HG02938 (cell line): Measurements from ENCODE around the gene RNF157.
"Not testable (repeated sequence)": the region's sequence is repeated elsewhere in the genome, so short reads cannot be mapped to it uniquely, and the experiment has no call there.

Source experiments
- ATAC-seq: cut with Tn5 transposase; IDR thresholded peaks from one replicate; pipeline ENCODE4 v1.9.1; 2021; ENCODE audit warnings: mild to moderate bottlenecking, moderate library complexity; ENCODE audit not compliant: unreplicated experiment

The RNF157 gene

DNA sequence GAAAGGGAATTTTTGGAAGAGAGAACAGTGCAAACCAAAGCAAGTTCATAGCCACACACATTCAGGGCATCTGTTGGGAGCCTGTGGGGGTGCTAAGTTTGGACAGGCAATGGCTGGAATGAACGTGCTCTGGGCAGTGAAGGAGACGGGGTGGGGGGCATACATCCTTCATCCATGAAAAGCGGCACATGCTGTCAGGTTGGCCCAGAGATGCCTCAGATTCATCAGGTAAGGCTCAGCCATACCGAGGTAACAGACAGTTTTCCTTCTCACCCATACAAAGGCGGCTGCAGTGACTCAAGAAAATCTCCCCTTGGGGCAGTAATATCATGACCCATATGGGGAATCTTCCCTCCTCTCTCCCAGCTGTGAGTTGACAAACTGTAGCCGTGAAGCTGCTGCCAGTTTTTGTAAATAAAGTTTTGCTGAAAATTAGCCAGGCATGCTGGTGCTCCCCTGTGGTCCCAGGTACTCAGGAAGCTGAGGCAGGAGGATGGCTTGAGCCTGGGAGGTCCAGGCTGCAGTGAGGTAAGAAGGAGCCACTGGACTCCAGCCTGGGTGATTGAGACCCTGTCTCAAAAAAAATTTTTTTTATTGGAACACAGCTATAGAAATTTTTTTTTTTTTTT, 15.6 kb upstream of the RNF157 start:
- ATAC-seq: no peak

GRCh38 chr17:76254275-76254674, 14.0 kb upstream of the RNF157 start:
- ATAC-seq: no peak

DNA sequence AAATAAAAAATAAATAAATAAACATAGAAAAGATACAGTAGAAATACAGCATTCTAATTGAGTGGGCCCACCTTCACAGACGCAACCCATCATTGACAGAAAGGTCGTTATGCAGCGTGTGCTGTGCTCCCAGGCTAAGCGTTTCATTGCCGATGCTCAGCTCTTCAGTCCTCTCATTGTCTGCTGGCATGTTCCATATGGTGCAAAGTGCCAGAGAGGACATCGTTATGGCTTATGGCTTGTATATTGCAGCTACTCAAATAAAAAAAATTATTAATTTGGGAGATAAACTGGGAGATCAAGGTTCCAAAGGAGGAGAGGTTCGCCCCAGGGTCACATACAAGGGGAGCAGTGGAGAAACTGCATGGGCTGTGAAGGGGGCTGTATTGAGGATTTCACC, 13.5 kb upstream of the RNF157 start:
- ATAC-seq: no peak

DNA sequence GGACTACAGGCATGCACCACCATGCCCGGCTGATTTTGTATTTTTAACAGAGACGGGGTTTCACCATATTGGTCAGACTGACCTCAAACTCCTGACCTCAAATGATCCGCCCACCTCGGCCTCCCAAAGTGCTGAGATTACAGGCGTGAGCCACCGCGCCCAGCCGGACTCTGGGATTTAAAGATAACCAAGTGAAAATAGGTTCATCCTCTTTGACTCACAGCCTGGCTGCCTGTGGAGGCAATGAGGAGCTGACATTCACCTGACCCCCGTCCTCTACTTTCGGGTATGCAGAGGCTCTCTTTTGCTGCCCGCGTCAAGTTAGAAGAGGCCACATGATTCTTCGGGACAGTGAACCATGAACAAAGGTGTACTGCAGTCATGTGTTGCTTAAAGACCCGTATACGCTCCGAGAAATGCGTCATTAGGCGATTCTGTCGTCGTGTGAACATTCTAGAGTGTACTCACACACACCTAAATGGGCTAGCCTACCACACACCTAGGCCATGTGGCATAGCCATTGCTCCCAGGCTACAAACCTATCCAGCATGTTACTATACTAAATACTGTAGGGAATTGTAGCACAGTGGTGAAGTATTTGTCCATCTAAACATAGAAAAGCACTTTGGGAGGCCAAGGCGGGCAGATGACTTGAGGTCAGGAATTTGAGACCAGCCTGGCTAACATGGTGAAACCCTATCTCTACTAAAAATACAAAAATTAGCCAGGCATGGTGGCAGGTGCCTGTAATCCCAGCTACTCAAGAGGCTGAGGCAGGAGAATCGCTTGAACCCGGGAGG, 12.9 kb upstream of the RNF157 start:
- ATAC-seq: not testable (repeated sequence)

DNA sequence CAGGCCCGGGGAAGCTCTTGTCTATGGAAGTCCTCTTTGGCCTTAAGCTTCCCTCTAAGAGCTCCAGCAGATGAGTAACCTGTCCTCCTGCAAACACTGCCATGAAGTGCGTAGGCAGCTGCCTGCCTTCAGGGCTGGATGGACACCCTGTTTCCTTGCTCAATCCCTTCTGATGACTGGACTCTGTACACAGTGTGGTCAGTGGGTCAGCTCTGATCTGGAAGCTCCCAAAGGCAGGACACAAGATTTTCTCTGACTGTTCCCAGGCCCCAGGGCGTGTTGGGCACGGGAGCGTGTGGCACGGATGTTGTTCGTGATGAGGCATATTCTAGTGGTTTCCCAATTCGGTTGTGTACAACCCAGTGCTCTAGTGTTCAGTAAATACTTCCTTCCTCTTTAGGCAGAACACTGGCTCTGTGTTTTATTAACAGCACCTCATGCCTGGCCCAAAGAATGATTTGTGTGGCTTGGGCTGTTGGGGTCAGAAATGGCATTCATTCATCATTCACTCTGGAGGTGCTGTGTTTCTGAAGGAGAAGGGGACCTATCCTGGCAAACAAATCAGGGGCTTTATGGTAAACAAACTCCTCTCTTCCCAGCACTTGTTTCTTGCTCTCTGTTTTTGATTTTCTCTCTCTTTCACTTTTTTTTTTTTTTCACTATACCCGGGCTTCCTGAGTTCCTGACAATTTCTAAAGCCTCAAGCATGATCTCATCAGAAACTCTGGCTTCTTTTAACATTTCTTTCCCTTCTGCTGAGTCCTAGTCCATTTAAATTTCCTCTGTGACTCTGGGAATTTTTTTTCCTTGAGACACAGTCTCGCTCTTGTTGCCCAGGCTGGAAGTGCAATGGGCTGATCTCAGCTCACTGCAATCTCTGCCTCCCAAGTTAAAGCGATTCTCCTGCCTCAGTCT, 12.0 kb upstream of the RNF157 start:
- no peak for ATAC-seq

GRCh38 chr17:76251478-76252039, 11.3 kb upstream of the RNF157 start:
- ATAC-seq: no peak

- ATAC-seq: no peak
Measured at GRCh38 chr17:76250141-76250540, 9.8 kb upstream of the RNF157 start.

DNA sequence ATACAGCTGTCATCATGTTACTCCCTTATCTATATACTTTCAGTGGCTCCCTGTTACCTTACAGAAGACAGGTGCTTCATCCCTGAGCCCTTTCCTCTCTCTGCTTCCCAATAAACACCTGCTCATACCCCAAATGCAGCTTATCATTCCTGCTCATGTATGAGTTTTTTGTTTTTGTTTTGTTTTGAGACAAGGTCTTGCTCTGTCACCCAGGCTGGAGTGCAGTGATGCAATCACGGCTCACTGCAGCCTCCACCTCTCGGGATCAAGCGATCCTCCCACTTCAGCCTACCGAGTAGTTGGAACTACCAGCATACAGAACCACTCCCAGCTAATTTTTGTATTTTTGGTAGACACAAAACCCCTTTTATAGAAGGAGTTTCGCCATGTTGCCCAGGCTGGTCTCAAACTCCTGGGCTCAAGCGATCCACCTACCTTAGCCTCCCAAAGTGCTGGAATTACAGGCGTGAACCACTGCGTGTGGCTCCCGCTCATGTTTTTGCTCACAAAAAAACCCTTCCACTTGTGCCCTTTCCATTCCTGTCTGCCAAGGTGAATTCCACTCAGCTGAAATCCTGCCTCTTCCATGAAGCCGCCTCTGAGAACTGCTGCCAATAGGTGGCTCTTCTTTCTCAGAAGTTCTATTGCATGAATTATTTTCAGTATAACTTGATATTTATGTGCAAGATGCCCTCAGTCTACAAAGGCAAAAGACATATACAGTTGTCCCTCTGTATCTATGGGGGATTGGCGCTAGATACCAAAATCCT, 7.9 kb upstream of the RNF157 start:
- ATAC-seq: no peak

GRCh38 chr17:76247304-76247703, 7.0 kb upstream of the RNF157 start:
- ATAC-seq: no peak

GRCh38 chr17:76246080-76247066, 6.1 kb upstream of the RNF157 start:
- peak; percentile 85 for ATAC-seq

DNA sequence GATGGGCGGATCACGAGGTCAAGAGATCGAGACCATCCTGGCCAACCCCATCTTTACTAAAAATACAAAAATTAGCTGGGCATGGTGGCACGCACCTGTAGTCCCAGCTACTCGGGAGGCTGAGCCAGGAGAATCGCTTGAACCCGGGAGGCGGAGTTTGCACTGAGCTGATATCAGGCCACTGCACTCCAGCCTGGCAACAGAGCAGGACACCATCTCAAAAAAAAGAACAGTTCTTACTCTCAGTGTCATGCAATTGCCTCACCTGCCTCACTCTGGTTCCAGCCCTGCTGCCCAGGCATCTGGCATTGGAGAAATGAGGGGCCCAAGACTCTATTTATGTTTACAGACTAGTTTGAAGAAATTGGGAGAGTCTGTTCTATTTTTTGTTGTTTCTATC, 4.4 kb upstream of the RNF157 start:
- not testable (repeated sequence) for ATAC-seq

- no peak for ATAC-seq
Measured at GRCh38 chr17:76243826-76244679, 3.8 kb upstream of the RNF157 start.

GRCh38 chr17:76241691-76242255, 1.5 kb upstream of the RNF157 start:
- no peak for ATAC-seq

DNA sequence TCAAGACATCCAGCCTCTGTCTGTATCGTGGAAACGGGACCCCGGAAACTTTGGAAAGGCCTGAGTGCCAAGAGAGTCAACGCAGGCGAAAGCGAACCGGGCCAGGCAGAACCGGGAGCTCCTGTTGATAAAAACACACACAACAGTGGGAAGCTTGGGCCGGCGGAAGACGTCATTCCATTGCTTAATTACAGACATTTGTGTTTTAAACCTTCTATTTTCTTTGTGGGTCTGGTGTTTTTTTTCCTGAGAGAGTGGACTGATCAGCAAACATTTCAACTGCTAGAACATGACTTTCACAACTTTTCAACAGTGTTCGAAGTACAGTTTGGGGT, 878 bp upstream of the RNF157 start:
- ATAC-seq: no peak

DNA sequence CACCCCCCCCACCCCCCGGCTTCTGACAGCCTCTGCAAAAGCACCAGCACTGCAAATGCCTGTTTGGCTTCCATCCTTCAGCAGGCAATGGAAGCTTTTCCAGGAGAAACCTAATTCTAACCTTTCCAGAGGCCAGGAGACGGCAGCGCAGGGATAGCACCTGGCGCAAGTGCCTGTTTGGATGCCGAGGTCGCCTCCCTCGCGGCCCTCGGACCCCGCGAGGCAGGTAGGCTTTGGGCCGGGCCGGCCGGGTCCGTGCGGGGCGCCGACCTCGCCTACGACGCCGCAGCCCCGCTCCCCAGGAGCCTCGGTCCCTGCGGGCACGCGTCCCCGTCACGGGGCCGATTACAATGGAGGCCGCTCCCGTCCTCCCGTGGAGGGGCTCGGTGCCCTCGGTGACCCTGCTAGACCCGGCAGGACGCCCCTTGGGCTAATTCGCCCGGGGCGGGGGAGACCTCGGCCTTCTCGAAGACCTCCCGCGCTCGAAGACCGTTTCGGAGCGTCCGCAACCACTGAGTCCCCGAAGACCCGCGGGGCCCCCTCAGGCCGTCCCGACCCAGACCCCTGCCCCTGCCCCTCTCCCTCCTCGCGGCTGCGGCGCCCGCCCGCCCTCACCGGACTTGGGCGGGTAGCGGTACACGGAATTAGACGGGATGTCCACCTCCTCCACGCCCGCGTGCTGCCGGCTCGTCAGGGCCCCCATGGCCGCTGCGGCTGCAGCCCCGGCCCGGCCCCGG, 587 bp downstream of the RNF157 start:
- ATAC-seq: no peak

- no peak for ATAC-seq
Measured at GRCh38 chr17:76238847-76239537, 1.3 kb downstream of the RNF157 start.

- ATAC-seq: no peak
Measured at GRCh38 chr17:76237859-76238313, 2.4 kb downstream of the RNF157 start.
